ENCODE results near the gene PAPPA2. TPM values are rescaled to one million over a fixed set of nuclear protein-coding genes. Genes with fewer than 3 reads are reported as not detected.

PAPPA2 gene
- total and polyA plus RNA-seq, 2 of the 4 experiments (the other 2 are of a cell fraction), result 0.10 to 0.18 TPM

GRCh38 chr1:176857632-176858031, 394.7 kb downstream of the PAPPA2 start:
- H3K9me3 ChIP-seq (ENCODE audit: control insufficient read depth, insufficient read depth, low read length), result no peaks in the 10 kb centered on the region
- no peak overlapping the region for H2BK120ac ChIP-seq (ENCODE audit: low read depth, low read length)
- no peak for TF ChIP-seq USF2 (IDR thresholded peaks at IDR 0.05; ENCODE audit: low read depth, low read length)
- TF ChIP-seq SMC3 (IDR thresholded peaks at IDR 0.05; ENCODE audit: low read depth, low read length), result no peak
- no peak for TF ChIP-seq MAFK (IDR thresholded peaks at IDR 0.05; ENCODE audit: low read depth, low read length)
- no peak for TF ChIP-seq CTCF (conservative IDR thresholded peaks at IDR 0.05; ENCODE audit: low read depth, low read length)
- TF ChIP-seq RCOR1 (IDR thresholded peaks at IDR 0.05; ENCODE audit: insufficient replicate concordance, low read length), result no peak
- TF ChIP-seq CHD1 (IDR thresholded peaks at IDR 0.05; ENCODE audit: low read depth, low read length), result no peak
- TF ChIP-seq BHLHE40 (IDR thresholded peaks at IDR 0.05; ENCODE audit: low read depth, low read length), result no peak
- TF ChIP-seq ELK1 (IDR thresholded peaks at IDR 0.05; ENCODE audit: borderline replicate concordance, low read depth, low read length), result no peak
- no peak for TF ChIP-seq NFE2L2 (IDR thresholded peaks at IDR 0.05; ENCODE audit: low read depth, low read length)
- TF ChIP-seq MXI1 (IDR thresholded peaks at IDR 0.05; ENCODE audit: borderline replicate concordance, low read depth, low read length), result no peak
- no TSS peak for BruUV-seq (replicated peaks)
- H3K27me3 ChIP-seq (ENCODE audit: control insufficient read depth, insufficient read depth, low read length), result no peaks in the 10 kb centered on the region
- no peak for DNase-seq
- CTCF ChIA-PET, result no interaction called here
- no peak overlapping the region for H3K14ac ChIP-seq (replicated peaks; ENCODE audit: low read depth, low read length)
- dilution Hi-C loops (cut with HindIII; ENCODE audit: low sequenced_read_pairs, unreplicated experiment) (no loop called here), intact Hi-C loops (cut with micrococcal nuclease) (no loop called here), in situ Hi-C loops (cut with MboI; ENCODE audit: low sequenced_read_pairs) (loop anchor here (25.0 kb wide), 1 partner anchor 1695 kb away; no protein-coding TSS in a partner anchor)
- H3K4ac ChIP-seq (ENCODE audit: low read depth, low read length), result no peak overlapping the region
- H4K91ac ChIP-seq (ENCODE audit: insufficient read depth, low read depth, low read length), result no peak overlapping the region
- no peak for ATAC-seq (ENCODE audit: low read depth)
- no peak overlapping the region for H4K8ac ChIP-seq (ENCODE audit: low read depth in 2 of 2, low read length in 2 of 2)
- no peak overlapping the region for H2BK20ac ChIP-seq (ENCODE audit: low read depth, low read length)
- H3K9ac ChIP-seq (ENCODE audit: low read depth, low read length), result no peak overlapping the region
- no peak overlapping the region for H3K4me3 ChIP-seq (ENCODE audit: insufficient read depth, low read depth, low read length)
- no peaks in the 10 kb centered on the region for H3K79me1 ChIP-seq (ENCODE audit: low read depth in 1 of 2, low read length in 2 of 2)
- H2AK5ac ChIP-seq (ENCODE audit: low read depth, low read length), result no peak overlapping the region
- no peaks in the 10 kb centered on the region for H3K36me3 ChIP-seq (ENCODE audit: control insufficient read depth, insufficient read depth, low read length)
- H2BK15ac ChIP-seq (ENCODE audit: low read depth, low read length), result no peak overlapping the region
- POLR2A ChIA-PET (ENCODE audit: unreplicated experiment), result no interaction called here
- H3K9me1 ChIP-seq (ENCODE audit: insufficient read depth, low read length), result no peaks in the 10 kb centered on the region
- H3K18ac ChIP-seq (ENCODE audit: low read depth, low read length), result no peak overlapping the region
- no peak overlapping the region for H2AFZ ChIP-seq (replicated peaks; ENCODE audit: low read length, poor library complexity)
- H3K27ac ChIP-seq (ENCODE audit: insufficient read depth, low read length), result no peak overlapping the region
- no peak overlapping the region for H3K23ac ChIP-seq (ENCODE audit: low read depth, low read length)
- no peak overlapping the region for H3K4me2 ChIP-seq (ENCODE audit: low read depth, low read length)
- H3K56ac ChIP-seq (ENCODE audit: extremely low read depth, insufficient read depth, low read length), result no peak overlapping the region
- H4K5ac ChIP-seq (ENCODE audit: low read depth, low read length), result no peak overlapping the region
- H4K20me1 ChIP-seq (ENCODE audit: insufficient read depth, low read length), result no peaks in the 10 kb centered on the region
- H2AK9ac ChIP-seq (replicated peaks; ENCODE audit: low read depth, low read length, poor library complexity), result no peak overlapping the region
- WGBS, 2 experiments (ENCODE audit: extremely low coverage in 2 of 2, insufficient read length in 1 of 2), result no CpG with 5 or more reads among the region's 4 CpGs
- no peak overlapping the region for H2BK5ac ChIP-seq (ENCODE audit: low read depth, low read length, poor library complexity, severe bottlenecking)
- no peaks in the 10 kb centered on the region for H3K4me1 ChIP-seq (ENCODE audit: control insufficient read depth, insufficient read depth, low read length)
